Caco-2 (cell line): ENCODE data around the gene TMEM182. TPM values are rescaled to one million over a fixed set of nuclear protein-coding genes. Genes with fewer than 3 reads are reported as not detected.

Experiments used
- BruUV-seq: library from RNA; stranded (reverse); fragments of 400-500 nt; replicated peaks from 2 replicates; lab custom pipeline; 2021; lab: Mats Ljungman, UMichigan
- CTCF ChIA-PET: fragments of 300-600 bp; sonication (Branson Sonifier 250); formaldehyde crosslinking; loops from one replicate; lab custom pipeline; 2022; ENCODE audit warnings: antibody characterized with exemption; lab: Charles Lee
- POLR2A ChIA-PET: fragments of 300-600 bp; sonication (Branson Sonifier 250); formaldehyde crosslinking; loops from one replicate; lab custom pipeline; 2022; ENCODE audit warnings: antibody characterized with exemption; lab: Charles Lee
- DNase-seq, 2 experiments: peaks; one replicate each; pipeline versions ENCODE4 v3.0.0 to v3.0.0-alpha.2; 2020 to 2022
- H3K27me3 ChIP-seq: replicated peaks from 2 replicates; pipeline ENCODE4 v1.6.0; 2011; ENCODE audit warnings: low read length; ENCODE audit not compliant: control insufficient read depth, insufficient read depth
- H3K36me3 ChIP-seq: 2 replicates; pipeline ENCODE4 v1.5.1; 2011; ENCODE audit warnings: low read length; ENCODE audit not compliant: control insufficient read depth, insufficient read depth
- H3K4me1 ChIP-seq: fragments of 250-450 bp; sonication (Bioruptor Pico); 2 replicates; pipeline ENCODE4 v1.5.1; 2020; ENCODE audit warnings: mild to moderate bottlenecking
- H3K4me3 ChIP-seq: 2 replicates; pipeline ENCODE4 v1.5.1; 2011; ENCODE audit warnings: low read depth, mild to moderate bottlenecking, control low read depth, low read length
- H3K9me3 ChIP-seq: fragments of 250-450 bp; sonication (Bioruptor Pico); 2 replicates; pipeline ENCODE4 v1.5.1; 2020; ENCODE audit warnings: mild to moderate bottlenecking, moderate library complexity
- H3K27ac Mint-ChIP-seq: one replicate; pipeline ENCODE4 v1.8.0; 2022; ENCODE audit warnings: mixed read lengths; ENCODE audit not compliant: unreplicated experiment
- H3K27me3 Mint-ChIP-seq: one replicate; pipeline ENCODE4 v1.8.0; 2022; ENCODE audit warnings: mixed read lengths; ENCODE audit not compliant: insufficient read depth, unreplicated experiment
- H3K36me3 Mint-ChIP-seq: one replicate; pipeline ENCODE4 v1.8.0; 2022; ENCODE audit warnings: mild to moderate bottlenecking, mixed read lengths; ENCODE audit not compliant: insufficient read depth, unreplicated experiment
- H3K4me1 Mint-ChIP-seq: one replicate; pipeline ENCODE4 v1.8.0; 2022; ENCODE audit warnings: low read depth, mixed read lengths; ENCODE audit not compliant: unreplicated experiment
- H3K4me3 Mint-ChIP-seq: one replicate; pipeline ENCODE4 v1.8.0; 2022; ENCODE audit warnings: mild to moderate bottlenecking, moderate library complexity, mixed read lengths; ENCODE audit not compliant: unreplicated experiment
- H3K9me3 Mint-ChIP-seq: one replicate; pipeline ENCODE4 v1.8.0; 2022; ENCODE audit warnings: mixed read lengths; ENCODE audit not compliant: unreplicated experiment
- CTCF ChIP-seq, 2 experiments: fragments of 200-600 bp in 1 of 2; IDR thresholded peaks; 1 replicate in 1 of 2; 2 replicates in 1 of 2; pipeline versions ENCODE4 v1.5.1 to v1.8.0; 2011 to 2022; ENCODE audit warnings: antibody characterized with exemption in 1 of 2, control low read depth in 1 of 2, inconsistent platforms in 1 of 2, low read depth in 1 of 2, low read length in 1 of 2, mild to moderate bottlenecking in 1 of 2, moderate library complexity in 1 of 2; ENCODE audit not compliant: insufficient read depth in 1 of 2, severe bottlenecking in 1 of 2, unreplicated experiment in 1 of 2
- intact Hi-C: fragments of 100-400 bp; cut with micrococcal nuclease; formaldehyde crosslinking; loops from one replicate; pipeline ENCODE4 v1.10.0; 2022; ENCODE audit not compliant: unreplicated experiment
- total RNA-seq: library from RNA; stranded (reverse); gene quantifications from 2 replicates; pipeline ENCODE4 v1.2.3, GENCODE V29; 2022

TMEM182 gene
- total RNA-seq, 1 experiment from 2014 or later = 13.6 TPM

DNA sequence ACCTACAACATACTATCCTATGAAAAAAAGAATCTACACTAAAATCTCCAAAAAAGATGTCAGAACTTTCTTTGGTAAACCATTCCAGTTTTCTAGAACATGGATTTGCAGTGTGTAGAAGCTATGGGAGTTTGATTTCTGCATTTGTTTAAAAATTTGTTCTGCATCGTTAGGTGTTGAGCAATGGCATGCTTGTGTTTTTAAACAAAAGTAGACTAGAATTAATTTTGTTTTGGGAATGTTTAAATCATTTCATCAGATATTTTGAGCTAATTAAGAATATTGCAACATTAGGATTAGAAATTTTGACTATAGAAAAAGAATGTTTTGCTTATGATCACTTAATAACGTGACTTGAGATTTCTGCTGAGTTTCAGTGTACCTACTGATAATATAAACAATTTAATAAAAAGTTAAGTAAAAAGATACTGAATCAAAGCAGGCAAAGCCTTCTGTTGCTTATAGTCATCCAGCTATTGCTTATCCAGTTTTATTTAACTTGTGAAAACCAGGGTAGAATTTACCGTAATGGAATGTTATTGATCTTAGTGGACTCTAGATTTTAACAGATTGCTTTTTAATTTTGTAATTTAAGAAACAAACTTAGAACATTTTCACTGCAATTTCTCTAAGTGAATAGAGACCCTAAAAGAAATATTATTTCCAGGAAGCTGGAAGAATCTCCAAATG lies 7.2 kb upstream of the TMEM182 start:
- ChIA-PET CTCF (interaction anchor here (1.8 kb wide), 1 partner anchor 9 kb away, joined by 15 read pairs; no protein-coding TSS in a partner anchor), POLR2A (no interaction called here)
- Histone ChIP-seq H3K9me3 (no peaks in the 10 kb centered on the region), H3K36me3 (no peaks in the 10 kb centered on the region), H3K27me3 (no peaks in the 10 kb centered on the region), H3K4me3 (no peak overlapping the region), H3K4me1 (no peaks in the 10 kb centered on the region)
- TF ChIP-seq CTCF (IDR thresholded peaks at IDR 0.05; ENCODE audit: insufficient read depth in 1 of 2, low read depth in 1 of 2, low read length in 1 of 2, severe bottlenecking in 1 of 2, unreplicated experiment in 1 of 2) = no peak
- Mint-ChIP-seq H3K4me3 (no peak overlapping the region), H3K9me3 (no peaks in the 10 kb centered on the region), H3K4me1 (no peaks in the 10 kb centered on the region), H3K27me3 (no peaks in the 10 kb centered on the region), H3K36me3 (no peaks in the 10 kb centered on the region), H3K27ac (no peak overlapping the region)
- BruUV-seq = no TSS peak
- no peak for DNase-seq
- intact Hi-C loops = no loop called here

DNA sequence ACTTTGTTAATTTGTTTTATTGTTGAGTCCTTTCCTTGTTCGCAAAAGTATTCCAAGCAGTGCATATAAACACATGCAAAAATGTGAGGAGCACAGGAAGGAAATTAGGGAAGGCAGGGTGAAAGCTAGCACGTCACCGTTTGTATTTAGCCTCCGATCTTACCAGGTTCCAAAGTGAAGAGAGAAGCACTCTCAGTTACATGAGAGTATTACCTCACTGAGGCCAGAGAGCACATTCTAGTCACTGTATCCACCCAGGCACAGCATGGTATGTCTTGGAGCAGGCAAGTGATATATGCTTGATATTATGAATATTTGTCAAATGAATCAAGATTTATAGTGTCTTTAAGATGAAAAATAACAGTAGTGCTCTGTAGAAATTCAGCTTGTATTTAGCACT lies 6.5 kb upstream of the TMEM182 start:
- H3K4me3 ChIP-seq = no peak overlapping the region
- Mint-ChIP-seq H3K9me3 (no peaks in the 10 kb centered on the region), H3K27ac (no peak overlapping the region), H3K4me1 (no peaks in the 10 kb centered on the region), H3K4me3 (no peak overlapping the region), H3K36me3 (no peaks in the 10 kb centered on the region), H3K27me3 (no peaks in the 10 kb centered on the region)
- intact Hi-C loops = no loop called here
- no peaks in the 10 kb centered on the region for H3K4me1 ChIP-seq
- POLR2A ChIA-PET = no interaction called here
- TF ChIP-seq CTCF (IDR thresholded peaks at IDR 0.05; ENCODE audit: insufficient read depth in 1 of 2, low read depth in 1 of 2, low read length in 1 of 2, severe bottlenecking in 1 of 2, unreplicated experiment in 1 of 2) = no peak
- no peaks in the 10 kb centered on the region for H3K9me3 ChIP-seq
- H3K36me3 ChIP-seq = no peaks in the 10 kb centered on the region
- CTCF ChIA-PET = no interaction called here
- no TSS peak for BruUV-seq
- no peaks in the 10 kb centered on the region for H3K27me3 ChIP-seq
- no peak for DNase-seq

GRCh38 chr2:102758439-102758838 lies 3.4 kb upstream of the TMEM182 start:
- intact Hi-C loops = no loop called here
- Histone ChIP-seq H3K4me3 (no peak overlapping the region), H3K4me1 (no peaks in the 10 kb centered on the region), H3K36me3 (no peaks in the 10 kb centered on the region), H3K9me3 (no peaks in the 10 kb centered on the region), H3K27me3 (no peaks in the 10 kb centered on the region)
- Mint-ChIP-seq H3K27ac (no peak overlapping the region), H3K36me3 (no peaks in the 10 kb centered on the region), H3K9me3 (no peaks in the 10 kb centered on the region), H3K4me3 (no peak overlapping the region), H3K4me1 (no peaks in the 10 kb centered on the region), H3K27me3 (no peaks in the 10 kb centered on the region)
- ChIA-PET CTCF (no interaction called here), POLR2A (no interaction called here)
- DNase-seq = no peak
- BruUV-seq = no TSS peak
- no peak for TF ChIP-seq CTCF (IDR thresholded peaks at IDR 0.05; ENCODE audit: insufficient read depth in 1 of 2, low read depth in 1 of 2, low read length in 1 of 2, severe bottlenecking in 1 of 2, unreplicated experiment in 1 of 2)
